ENCODE data around the gene TMEM217.

DNA sequence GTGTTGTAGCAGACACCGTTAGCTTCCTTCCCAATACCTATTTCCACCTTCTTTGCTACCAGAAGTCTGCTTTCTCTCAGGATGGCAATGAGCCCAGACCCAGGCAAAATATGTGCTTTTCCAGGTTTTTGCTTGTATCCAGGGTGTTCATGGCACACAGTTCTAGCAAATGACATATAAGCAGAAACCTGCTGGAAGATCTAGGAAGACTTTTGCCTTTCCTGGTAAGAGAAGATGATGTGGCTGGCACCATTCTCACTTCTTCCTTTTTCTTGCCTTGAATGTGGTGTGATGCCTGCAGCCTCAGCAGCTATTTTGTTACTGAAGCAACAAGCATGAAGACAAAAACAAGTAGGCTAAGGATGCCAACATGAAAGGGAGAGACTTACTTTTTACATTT is 19.6 kb downstream of the TMEM217 start:
- TF ChIP-seq, protein P1, sequence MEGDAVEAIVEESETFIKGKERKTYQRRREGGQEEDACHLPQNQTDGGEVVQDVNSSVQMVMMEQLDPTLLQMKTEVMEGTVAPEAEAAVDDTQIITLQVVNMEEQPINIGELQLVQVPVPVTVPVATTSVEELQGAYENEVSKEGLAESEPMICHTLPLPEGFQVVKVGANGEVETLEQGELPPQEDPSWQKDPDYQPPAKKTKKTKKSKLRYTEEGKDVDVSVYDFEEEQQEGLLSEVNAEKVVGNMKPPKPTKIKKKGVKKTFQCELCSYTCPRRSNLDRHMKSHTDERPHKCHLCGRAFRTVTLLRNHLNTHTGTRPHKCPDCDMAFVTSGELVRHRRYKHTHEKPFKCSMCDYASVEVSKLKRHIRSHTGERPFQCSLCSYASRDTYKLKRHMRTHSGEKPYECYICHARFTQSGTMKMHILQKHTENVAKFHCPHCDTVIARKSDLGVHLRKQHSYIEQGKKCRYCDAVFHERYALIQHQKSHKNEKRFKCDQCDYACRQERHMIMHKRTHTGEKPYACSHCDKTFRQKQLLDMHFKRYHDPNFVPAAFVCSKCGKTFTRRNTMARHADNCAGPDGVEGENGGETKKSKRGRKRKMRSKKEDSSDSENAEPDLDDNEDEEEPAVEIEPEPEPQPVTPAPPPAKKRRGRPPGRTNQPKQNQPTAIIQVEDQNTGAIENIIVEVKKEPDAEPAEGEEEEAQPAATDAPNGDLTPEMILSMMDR (conservative IDR thresholded peaks at IDR 0.05) = no peak
- TF ChIP-seq ZFX (IDR thresholded peaks at IDR 0.05) = no peak
